ENCODE results near the gene RXRG.

GRCh38 chr1:165414620-165415019 is 30.3 kb downstream of the RXRG start:
- TF ChIP-seq CTCF (IDR thresholded peaks at IDR 0.05; ENCODE audit: low read depth, low read length, poor library complexity, severe bottlenecking), result no peak
- no peak for TF ChIP-seq EZH2phosphoT487 (IDR thresholded peaks at IDR 0.05; ENCODE audit: borderline replicate concordance, low read length)
